Ascending aorta (tissue), 2 donors: Measurements from ENCODE around the gene ERBB2. TPM values are rescaled to one million over a fixed set of nuclear protein-coding genes. Genes with fewer than 3 reads are reported as not detected.

Experiments used
- DNase-seq, 2 donors: peaks; one replicate each; pipeline ENCODE4 v3.0.0-alpha.2; 2019; ENCODE audit warnings: low spot score in 2 of 2
- H3K27ac ChIP-seq, 2 donors: fragments of 200-600 bp; sonication (generic); one replicate each; pipeline ENCODE4 v1.5.1; 2016 to 2017; ENCODE audit warnings: mild to moderate bottlenecking in 1 of 2
- H3K27me3 ChIP-seq: fragments of 200-600 bp; sonication (generic); one replicate; pipeline ENCODE4 v1.5.1; 2017
- H3K36me3 ChIP-seq, 2 donors: fragments of 200-600 bp; sonication (generic); one replicate each; pipeline ENCODE4 v1.5.1; 2016
- H3K4me1 ChIP-seq, 2 donors: fragments of 200-600 bp; sonication (generic); one replicate each; pipeline ENCODE4 v1.5.1; 2016 to 2017; ENCODE audit warnings: mild to moderate bottlenecking in 1 of 2
- H3K4me3 ChIP-seq, 2 donors: fragments of 200-600 bp; sonication (generic); one replicate each; pipeline ENCODE4 v1.5.1; 2016 to 2017; ENCODE audit warnings: mild to moderate bottlenecking in 1 of 2
- H3K9me3 ChIP-seq, 2 donors: fragments of 200-600 bp; sonication (generic); one replicate each; pipeline ENCODE4 v1.5.1; 2016
- CTCF ChIP-seq, 3 experiments: fragments of 200-600 bp in 2 of 3; fragments of 450-650 bp in 1 of 3; sonication (generic) in 2 of 3; IDR thresholded peaks; one replicate each; pipeline ENCODE4 v1.5.1; 2016 to 2019; ENCODE audit warnings: antibody characterized with exemption in 3 of 3, mild to moderate bottlenecking in 1 of 3, moderate library complexity in 1 of 3
- intact Hi-C: fragments of 100-400 bp; cut with DNase I; formaldehyde crosslinking; loops from one replicate; pipeline ENCODE4 v1.15.1; 2023
- total RNA-seq: library from RNA; depleted of rRNA; stranded (reverse); fragments of >200 nt; gene quantifications from one replicate; pipeline ENCODE4 v1.1.0, GENCODE V29; 2016

Gene ERBB2
- total RNA-seq, 1 donor from 2014 or later: 124 TPM

GRCh38 chr17:39772987-39773934 is 73.4 kb downstream of the ERBB2 start:
- Histone ChIP-seq H3K9me3 (no peaks in the 10 kb centered on the region), H3K36me3 (no peaks in the 10 kb centered on the region), H3K4me3 (no peak overlapping the region), H3K4me1 (no peaks in the 10 kb centered on the region), H3K27ac (no peak overlapping the region), H3K27me3 (no peaks in the 10 kb centered on the region)
- no peak for DNase-seq
- TF ChIP-seq CTCF (IDR thresholded peaks at IDR 0.05): no peak
- intact Hi-C loops: no loop called here

- Histone ChIP-seq H3K4me1 (no peaks in the 10 kb centered on the region), H3K27me3 (no peaks in the 10 kb centered on the region), H3K36me3 (no peaks in the 10 kb centered on the region), H3K4me3 (no peak overlapping the region), H3K9me3 (no peaks in the 10 kb centered on the region), H3K27ac (no peak overlapping the region)
- DNase-seq: no peak
- no peak for TF ChIP-seq CTCF (IDR thresholded peaks at IDR 0.05)
- intact Hi-C loops: no loop called here
Observed at GRCh38 chr17:39774047-39774446, 74.2 kb downstream of the ERBB2 start.

GRCh38 chr17:39775031-39775430 is 75.2 kb downstream of the ERBB2 start:
- no peak for DNase-seq
- Histone ChIP-seq H3K4me1 (no peaks in the 10 kb centered on the region), H3K9me3 (no peaks in the 10 kb centered on the region), H3K27me3 (no peaks in the 10 kb centered on the region), H3K4me3 (no peak overlapping the region), H3K36me3 (no peaks in the 10 kb centered on the region), H3K27ac (no peak overlapping the region)
- no peak for TF ChIP-seq CTCF (IDR thresholded peaks at IDR 0.05)
- intact Hi-C loops: no loop called here

GRCh38 chr17:39776252-39776651 is 76.4 kb downstream of the ERBB2 start:
- Histone ChIP-seq H3K4me3 (no peak overlapping the region), H3K4me1 (no peaks in the 10 kb centered on the region), H3K36me3 (no peaks in the 10 kb centered on the region), H3K27ac (no peak overlapping the region), H3K9me3 (no peaks in the 10 kb centered on the region), H3K27me3 (no peaks in the 10 kb centered on the region)
- TF ChIP-seq CTCF (IDR thresholded peaks at IDR 0.05): no peak
- intact Hi-C loops: no loop called here
- DNase-seq: no peak

- Histone ChIP-seq H3K4me1 (no peaks in the 10 kb centered on the region), H3K9me3 (no peaks in the 10 kb centered on the region), H3K27me3 (no peaks in the 10 kb centered on the region), H3K4me3 (no peak overlapping the region), H3K36me3 (no peaks in the 10 kb centered on the region), H3K27ac (no peak overlapping the region)
- TF ChIP-seq CTCF (IDR thresholded peaks at IDR 0.05): no peak
- intact Hi-C loops: no loop called here
- DNase-seq: no peak
Observed at GRCh38 chr17:39777534-39778365, 77.9 kb downstream of the ERBB2 start.

Other genes with a start within 250 kb of the ERBB2 start
- gene MED1, start 248.8 kb upstream of the ERBB2 start, total RNA-seq: 11.8 TPM
- 25.2 TPM for gene CDK12, start 238.6 kb upstream of the ERBB2 start, total RNA-seq
- gene NEUROD2, start 92.1 kb upstream of the ERBB2 start, total RNA-seq: not detected
- 2.4 TPM for gene PPP1R1B, start 73.1 kb upstream of the ERBB2 start, total RNA-seq
- 87.6 TPM for gene STARD3, start 62.9 kb upstream of the ERBB2 start, total RNA-seq
- not detected for gene TCAP, start 34.7 kb upstream of the ERBB2 start, total RNA-seq
- 5.1 TPM for gene PNMT, start 31.6 kb upstream of the ERBB2 start, total RNA-seq
- gene PGAP3, start 12.0 kb upstream of the ERBB2 start, total RNA-seq: 29.5 TPM
- gene MIEN1, start 30.5 kb downstream of the ERBB2 start, total RNA-seq: 64.2 TPM
- 1.6 TPM for gene GRB7, start 37.9 kb downstream of the ERBB2 start, total RNA-seq
- 1.5 TPM for gene IKZF3, start 164.2 kb downstream of the ERBB2 start, total RNA-seq
- not detected for gene ZPBP2, start 168.1 kb downstream of the ERBB2 start, total RNA-seq
- gene GSDMB, start 218.6 kb downstream of the ERBB2 start, total RNA-seq: 6.9 TPM
- gene ORMDL3, start 227.5 kb downstream of the ERBB2 start, total RNA-seq: 32.2 TPM
- not detected for gene LRRC3C, start 227.7 kb downstream of the ERBB2 start, total RNA-seq